Prostate gland (tissue), 2 donors: ENCODE results near the gene MAML2. TPM values are rescaled to one million over a fixed set of nuclear protein-coding genes. Genes with fewer than 3 reads are reported as not detected.

Source experiments
- DNase-seq: peaks from one replicate; pipeline ENCODE4 v3.0.0-alpha.2; 2019; ENCODE audit warnings: low spot score
- H3K27ac ChIP-seq, 2 donors: fragments of 200-600 bp; sonication (generic); 2 replicates each; pipeline ENCODE4 v1.5.1; 2017 to 2019
- H3K27me3 ChIP-seq: fragments of 200-600 bp; sonication (generic); replicated peaks from 2 replicates; pipeline ENCODE4 v1.5.1; 2019; ENCODE audit not compliant: insufficient read depth
- H3K36me3 ChIP-seq, 2 donors: fragments of 200-600 bp; sonication (generic); 1 replicate in 1 of 2; 2 replicates in 1 of 2; pipeline versions ENCODE4 v1.5.1 to v1.8.1; 2017 to 2019
- H3K4me1 ChIP-seq: fragments of 200-600 bp; sonication (generic); replicated peaks from 2 replicates; pipeline ENCODE4 v1.5.1; 2019
- H3K4me3 ChIP-seq, 2 donors: fragments of 200-600 bp; sonication (generic); 2 replicates each; pipeline ENCODE4 v1.5.1; 2017 to 2019
- H3K9me3 ChIP-seq: fragments of 200-600 bp; sonication (generic); 2 replicates; pipeline ENCODE4 v1.5.1; 2017
- CTCF ChIP-seq, 4 experiments: fragments of 200-600 bp in 2 of 4; fragments of 450-650 bp in 2 of 4; sonication (generic) in 2 of 4; IDR thresholded peaks; 1 replicate in 3 of 4; 2 replicates in 1 of 4; pipeline ENCODE4 v1.5.1; 2016 to 2019; ENCODE audit warnings: antibody characterized with exemption in 4 of 4, mild to moderate bottlenecking in 2 of 4, moderate library complexity in 2 of 4
- POLR2A ChIP-seq: fragments of 450-650 bp; IDR thresholded peaks from one replicate; pipeline ENCODE4 v1.6.1; 2016; ENCODE audit warnings: antibody characterized with exemption, mild to moderate bottlenecking
- POLR2AphosphoS5 ChIP-seq: sonication (generic); formaldehyde crosslinking; IDR thresholded peaks from one replicate; pipeline ENCODE4 v1.6.1; 2017; ENCODE audit warnings: antibody characterized with exemption
- WGBS: methylation state at CpG from one replicate; pipeline ENCODE4 v1.1.5; 2018; 5-methylcytosine and 5-hydroxymethylcytosine counted together
- intact Hi-C: fragments of 100-400 bp; cut with DNase I; formaldehyde crosslinking; loops from one replicate; pipeline ENCODE4 v1.14.2; 2022
- microRNA counts, 2 donors: library from miRNA; unstranded; fragments of <30 nt; microRNA quantifications; one replicate each; lab custom pipeline; 2016 to 2017
- microRNA-seq: library from miRNA; unstranded; fragments of <30 nt; microRNA quantifications from one replicate; pipeline ENCODE4, GENCODE V29; 2016
- small RNA-seq, 2 donors: library from RNA; depleted of rRNA; stranded (forward); fragments of <200 nt; gene quantifications; one replicate each; pipeline ENCODE3, GENCODE V24; 2016
- total RNA-seq, 2 donors: library from RNA; depleted of rRNA; stranded (reverse); fragments of >200 nt; gene quantifications; one replicate each; pipeline ENCODE4 v1.1.0, GENCODE V29; 2016

The MAML2 gene
- total RNA-seq, 2 donors from 2014 or later = 28.9 to 30.4 TPM

GRCh38 chr11:95933594-95933993 is 409.4 kb downstream of the MAML2 start:
- intact Hi-C loops = no loop called here
- WGBS = 92% methylated on average over 5 of the region's 5 CpGs
- Histone ChIP-seq H3K27me3 (no peaks in the 10 kb centered on the region), H3K4me1 (no peaks in the 10 kb centered on the region), H3K4me3 (no peak overlapping the region), H3K27ac (no peak overlapping the region), H3K9me3 (no peaks in the 10 kb centered on the region), H3K36me3 (no peaks in the 10 kb centered on the region)
- TF ChIP-seq POLR2A = no peak
- TF ChIP-seq CTCF (IDR thresholded peaks at IDR 0.05) = no peak
- TF ChIP-seq POLR2AphosphoS5 = no peak
- no peak for DNase-seq

- intact Hi-C loops = no loop called here
- Histone ChIP-seq H3K9me3 (no peaks in the 10 kb centered on the region), H3K4me1 (no peaks in the 10 kb centered on the region), H3K4me3 (no peak overlapping the region), H3K27ac (no peak overlapping the region), H3K27me3 (no peaks in the 10 kb centered on the region), H3K36me3 (no peaks in the 10 kb centered on the region)
- TF ChIP-seq CTCF (IDR thresholded peaks at IDR 0.05) (no peak), POLR2A (no peak), POLR2AphosphoS5 (no peak)
- 83% methylated on average over 1 of the region's 1 CpG for WGBS
- no peak for DNase-seq
These were observed 411.1 kb downstream of the MAML2 start for GRCh38 chr11:95931916-95932315.

GRCh38 chr11:95930948-95931347 is 412.0 kb downstream of the MAML2 start:
- 73% methylated on average over 1 of the region's 1 CpG for WGBS
- H3K4me1 ChIP-seq = no peaks in the 10 kb centered on the region
- intact Hi-C loops = no loop called here

GRCh38 chr11:95926726-95927125 is 416.3 kb downstream of the MAML2 start:
- intact Hi-C loops = no loop called here
- Histone ChIP-seq H3K27me3 (no peaks in the 10 kb centered on the region), H3K27ac (no peak overlapping the region), H3K9me3 (no peaks in the 10 kb centered on the region), H3K4me3 (no peak overlapping the region), H3K36me3 (no peaks in the 10 kb centered on the region), H3K4me1 (no peaks in the 10 kb centered on the region)
- whole genome bisulfite sequencing = 88% methylated on average over 1 of the region's 1 CpG
- TF ChIP-seq CTCF (IDR thresholded peaks at IDR 0.05) (no peak), POLR2AphosphoS5 (no peak), POLR2A (no peak)
- no peak for DNase-seq

More at GRCh38 chr11:95930948-95931347, 412.0 kb downstream of the MAML2 start:
- H3K36me3 ChIP-seq = no peaks in the 10 kb centered on the region
- H3K27me3 ChIP-seq = no peaks in the 10 kb centered on the region
- H3K9me3 ChIP-seq = no peaks in the 10 kb centered on the region
- no peak for DNase-seq
- no peak overlapping the region for H3K27ac ChIP-seq
- no peak for TF ChIP-seq POLR2A
- no peak for TF ChIP-seq POLR2AphosphoS5
- TF ChIP-seq CTCF (IDR thresholded peaks at IDR 0.05) = no peak
- H3K4me3 ChIP-seq = no peak overlapping the region

MicroRNAs encoded within 50 kb of the gene (microRNA counts, 767-probe panel; counts per million panel counts)
- microRNA hsa-miR-1260b (lab: Ali Mortazavi, UCI) = 268 to 431 counts per million in 2 donors

Small RNA genes lying within 50 kb of the gene (microRNA-seq; reads per million reads assigned to microRNA genes)
- 0.50 reads per million for gene MIR1260B

Small RNA genes lying within 50 kb of the gene (small RNA-seq; reads per million reads assigned to genes)
- 0 reads per million in 2 donors for gene MIR1260B

Other genes starting within 250 kb of the MAML2 start
- 10 to 100 TPM in 1 of 2 donors, 1 to 10 TPM in 1; 8.5 to 20.3 TPM for gene CCDC82, start 46.7 kb upstream of the MAML2 start, total RNA-seq
- gene JRKL, start 46.8 kb upstream of the MAML2 start, total RNA-seq = 1 to 10 TPM; 5.9 to 9.8 TPM